ENCODE results near the gene JAZF1. TPM values are rescaled to one million over a fixed set of nuclear protein-coding genes. Genes with fewer than 3 reads are reported as not detected.

JAZF1 gene
- total and polyA plus RNA-seq, 5 donors from 2014 or later = 6.4 to 30.7 (median 7.6) TPM

GRCh38 chr7:28173531-28173930 lies 7.1 kb downstream of the JAZF1 start:
- ATAC-seq (ENCODE audit: low read depth in 2 of 2) = no peak
- Histone ChIP-seq H3K4me1 (ENCODE audit: control insufficient read depth, insufficient read depth, low read length, poor library complexity, severe bottlenecking) (peaks cover 26% of the 10 kb centered on the region), H3K27me3 (ENCODE audit: control insufficient read depth, insufficient read depth, low read length) (no peaks in the 10 kb centered on the region), H3K4me3 (ENCODE audit: low read depth, low read length) (no peak overlapping the region), H3K27ac (ENCODE audit: insufficient read depth, low read length, poor library complexity, severe bottlenecking) (no peak overlapping the region), H3K9me3 (ENCODE audit: control insufficient read depth in 2 of 2, low read length in 2 of 2) (no peaks in the 10 kb centered on the region), H3K36me3 (ENCODE audit: control insufficient read depth, insufficient read depth, low read length) (peaks cover 5% of the 10 kb centered on the region)
- no peaks in the 10 kb centered on the region for H3K27me3 Mint-ChIP-seq
- H3K4me3 Mint-ChIP-seq = peak overlapping the region in 1 of 4 donors; percentile 45
- peaks cover 42 to 74% (median 53%) of the 10 kb centered on the region in 4 donors for H3K4me1 Mint-ChIP-seq
- H3K9me3 Mint-ChIP-seq = no peaks in the 10 kb centered on the region
- H3K27ac Mint-ChIP-seq = peak overlapping the region in 1 of 3 donors; percentile 82
- no peak for DNase-seq
- H3K36me3 Mint-ChIP-seq = peaks cover 3% of the 10 kb centered on the region

DNA sequence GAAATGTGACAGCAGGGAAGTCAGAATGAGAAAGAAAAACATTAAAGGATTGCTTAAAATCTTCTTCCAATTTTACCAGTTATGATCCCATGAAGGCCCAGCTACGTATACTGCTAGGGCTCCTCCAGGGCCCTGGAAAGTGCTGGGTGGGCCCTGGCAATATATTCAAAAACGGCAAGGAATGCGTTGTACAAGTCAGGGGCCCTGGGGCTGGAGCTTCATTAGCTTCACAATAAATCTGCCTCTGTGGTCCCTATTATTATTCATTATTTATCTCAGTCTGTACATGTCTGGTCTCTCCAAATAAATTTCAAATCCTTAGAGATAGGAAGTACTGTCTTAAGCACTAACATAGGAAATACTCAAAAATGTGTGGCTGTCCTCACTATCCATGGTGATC lies 7.6 kb downstream of the JAZF1 start:
- Mint-ChIP-seq H3K36me3 (peaks cover 5% of the 10 kb centered on the region), H3K4me1 (peaks cover 41 to 74% (median 55%) of the 10 kb centered on the region in 4 donors), H3K4me3 (no peak overlapping the region), H3K27me3 (no peaks in the 10 kb centered on the region), H3K27ac (peak overlapping the region in 1 of 3 donors; percentile 28), H3K9me3 (no peaks in the 10 kb centered on the region)
- no peaks in the 10 kb centered on the region for H3K27me3 ChIP-seq (ENCODE audit: control insufficient read depth, insufficient read depth, low read length)
- no peak for DNase-seq
- H3K4me3 ChIP-seq (ENCODE audit: low read depth, low read length) = no peak overlapping the region
- H3K9me3 ChIP-seq (ENCODE audit: control insufficient read depth in 2 of 2, low read length in 2 of 2) = no peaks in the 10 kb centered on the region
- no peak overlapping the region for H3K27ac ChIP-seq (ENCODE audit: insufficient read depth, low read length, poor library complexity, severe bottlenecking)
- H3K4me1 ChIP-seq (ENCODE audit: control insufficient read depth, insufficient read depth, low read length, poor library complexity, severe bottlenecking) = peaks cover 26% of the 10 kb centered on the region
- peaks cover 5% of the 10 kb centered on the region for H3K36me3 ChIP-seq (ENCODE audit: control insufficient read depth, insufficient read depth, low read length)
- ATAC-seq (ENCODE audit: low read depth in 2 of 2) = no peak

DNA sequence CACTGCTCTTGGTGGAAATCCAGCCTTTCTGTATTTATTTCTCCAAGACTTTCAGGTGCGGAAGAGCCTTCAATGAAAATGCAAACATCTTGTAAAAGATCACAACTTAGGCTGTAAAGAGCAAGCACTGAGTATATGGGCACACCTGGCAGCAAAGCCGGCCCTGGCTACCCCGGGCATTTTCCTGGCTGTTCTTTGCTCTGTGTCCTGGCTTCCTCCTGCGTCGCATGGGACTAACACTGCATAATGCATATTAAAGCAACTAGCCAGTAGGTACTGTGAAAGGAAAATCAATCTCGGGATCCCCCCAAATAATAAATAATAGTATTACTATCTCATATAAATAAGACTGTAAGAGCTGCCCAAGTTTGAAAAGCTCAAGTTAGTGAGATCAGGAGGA lies 9.9 kb downstream of the JAZF1 start:
- peak overlapping the region in 2 of 3 donors; percentile 20 to 74 for H3K27ac Mint-ChIP-seq
- ATAC-seq (ENCODE audit: low read depth in 2 of 2) = no peak

GRCh38 chr7:28169230-28169629 lies 11.4 kb downstream of the JAZF1 start:
- H3K27ac ChIP-seq (ENCODE audit: insufficient read depth, low read length, poor library complexity, severe bottlenecking) = no peak overlapping the region
- DNase-seq (no peak), ATAC-seq (ENCODE audit: low read depth in 2 of 2) (no peak)
- peaks cover 16% of the 10 kb centered on the region for H3K4me1 ChIP-seq (ENCODE audit: control insufficient read depth, insufficient read depth, low read length, poor library complexity, severe bottlenecking)
- H3K27me3 ChIP-seq (ENCODE audit: control insufficient read depth, insufficient read depth, low read length) = no peaks in the 10 kb centered on the region
- H3K4me3 ChIP-seq (ENCODE audit: low read depth, low read length) = no peak overlapping the region
- H3K4me3 Mint-ChIP-seq = peak overlapping the region in 1 of 4 donors; percentile 47
- peaks cover 5% of the 10 kb centered on the region for H3K36me3 ChIP-seq (ENCODE audit: control insufficient read depth, insufficient read depth, low read length)
- no peaks in the 10 kb centered on the region for H3K27me3 Mint-ChIP-seq
- H3K27ac Mint-ChIP-seq = peak overlapping the region in 2 of 3 donors; percentile 4 to 85
- H3K9me3 ChIP-seq (ENCODE audit: control insufficient read depth in 2 of 2, low read length in 2 of 2) = no peaks in the 10 kb centered on the region
- peaks cover 18 to 49% (median 31%) of the 10 kb centered on the region in 4 donors for H3K4me1 Mint-ChIP-seq
- no peaks in the 10 kb centered on the region for H3K9me3 Mint-ChIP-seq
- H3K36me3 Mint-ChIP-seq = peaks cover 10% of the 10 kb centered on the region

More for the DNA sequence above, 9.9 kb downstream of the JAZF1 start:
- no peaks in the 10 kb centered on the region for H3K27me3 ChIP-seq (ENCODE audit: control insufficient read depth, insufficient read depth, low read length)
- Mint-ChIP-seq H3K9me3 (no peaks in the 10 kb centered on the region), H3K4me1 (peaks cover 24 to 63% (median 41%) of the 10 kb centered on the region in 4 donors), H3K27me3 (no peaks in the 10 kb centered on the region), H3K36me3 (peaks cover 6% of the 10 kb centered on the region), H3K4me3 (peak overlapping the region in 1 of 4 donors; percentile 30)
- no peaks in the 10 kb centered on the region for H3K9me3 ChIP-seq (ENCODE audit: control insufficient read depth in 2 of 2, low read length in 2 of 2)
- DNase-seq = no peak
- no peak overlapping the region for H3K27ac ChIP-seq (ENCODE audit: insufficient read depth, low read length, poor library complexity, severe bottlenecking)
- no peak overlapping the region for H3K4me3 ChIP-seq (ENCODE audit: low read depth, low read length)
- peaks cover 26% of the 10 kb centered on the region for H3K4me1 ChIP-seq (ENCODE audit: control insufficient read depth, insufficient read depth, low read length, poor library complexity, severe bottlenecking)
- peaks cover 5% of the 10 kb centered on the region for H3K36me3 ChIP-seq (ENCODE audit: control insufficient read depth, insufficient read depth, low read length)

DNA sequence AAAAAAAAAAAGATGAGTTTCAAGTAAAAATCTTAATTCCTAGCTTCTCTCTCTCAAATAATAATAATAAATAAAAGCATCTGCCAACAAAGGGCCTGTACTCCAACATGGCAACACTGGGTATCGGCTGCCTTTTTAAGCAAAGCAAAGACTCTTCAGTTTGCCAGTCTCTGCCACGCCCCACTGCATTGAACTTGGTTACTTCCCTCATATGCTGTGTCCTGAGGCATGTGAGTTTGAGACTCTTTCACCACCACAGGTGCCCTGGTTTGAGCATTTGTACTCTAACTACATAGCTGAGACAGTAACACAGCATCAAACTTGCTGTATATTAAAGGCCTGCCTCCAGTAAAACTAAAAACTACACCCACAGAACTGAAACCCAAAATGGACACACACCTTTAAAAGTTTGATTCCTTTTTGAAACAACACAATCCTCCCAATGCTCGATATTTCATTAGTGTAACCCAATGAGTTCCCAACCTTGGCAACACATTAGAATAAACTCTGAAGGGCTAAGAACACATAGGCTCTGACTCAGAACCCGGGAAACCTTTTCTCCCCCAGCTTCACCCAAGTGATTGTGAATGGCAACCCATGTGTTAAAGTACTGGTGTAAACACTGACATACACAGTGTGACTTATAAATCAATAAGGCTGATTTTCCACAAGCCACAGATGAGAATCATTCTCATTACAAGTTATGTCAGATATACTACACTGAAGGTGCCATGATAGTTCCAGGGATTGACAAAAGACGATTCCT lies 12.0 kb downstream of the JAZF1 start:
- H3K4me1 ChIP-seq (ENCODE audit: control insufficient read depth, insufficient read depth, low read length, poor library complexity, severe bottlenecking) = peaks cover 12% of the 10 kb centered on the region
- ATAC-seq (ENCODE audit: low read depth in 2 of 2) = no peak
- H3K27me3 Mint-ChIP-seq = no peaks in the 10 kb centered on the region

GRCh38 chr7:28166982-28167715 lies 13.4 kb downstream of the JAZF1 start:
- no peaks in the 10 kb centered on the region for H3K9me3 ChIP-seq (ENCODE audit: control insufficient read depth in 2 of 2, low read length in 2 of 2)
- Mint-ChIP-seq H3K4me3 (no peak overlapping the region), H3K27me3 (no peaks in the 10 kb centered on the region), H3K4me1 (peaks cover 10 to 44% (median 22%) of the 10 kb centered on the region in 4 donors), H3K9me3 (no peaks in the 10 kb centered on the region), H3K27ac (peak overlapping the region in 1 of 3 donors; percentile 64), H3K36me3 (peaks cover 15% of the 10 kb centered on the region)
- peaks cover 9% of the 10 kb centered on the region for H3K4me1 ChIP-seq (ENCODE audit: control insufficient read depth, insufficient read depth, low read length, poor library complexity, severe bottlenecking)
- H3K27ac ChIP-seq (ENCODE audit: insufficient read depth, low read length, poor library complexity, severe bottlenecking) = no peak overlapping the region
- H3K27me3 ChIP-seq (ENCODE audit: control insufficient read depth, insufficient read depth, low read length) = no peaks in the 10 kb centered on the region
- peaks cover 5% of the 10 kb centered on the region for H3K36me3 ChIP-seq (ENCODE audit: control insufficient read depth, insufficient read depth, low read length)
- ATAC-seq (ENCODE audit: low read depth in 2 of 2) (no peak), DNase-seq (no peak)
- H3K4me3 ChIP-seq (ENCODE audit: low read depth, low read length) = no peak overlapping the region

More for the DNA sequence above, 12.0 kb downstream of the JAZF1 start:
- Histone ChIP-seq H3K36me3 (ENCODE audit: control insufficient read depth, insufficient read depth, low read length) (peaks cover 5% of the 10 kb centered on the region), H3K9me3 (ENCODE audit: control insufficient read depth in 2 of 2, low read length in 2 of 2) (no peaks in the 10 kb centered on the region), H3K27ac (ENCODE audit: insufficient read depth, low read length, poor library complexity, severe bottlenecking) (no peak overlapping the region), H3K27me3 (ENCODE audit: control insufficient read depth, insufficient read depth, low read length) (no peaks in the 10 kb centered on the region), H3K4me3 (ENCODE audit: low read depth, low read length) (no peak overlapping the region)
- Mint-ChIP-seq H3K9me3 (no peaks in the 10 kb centered on the region), H3K27ac (peak overlapping the region; percentile 4 to 85 (median 64)), H3K4me3 (no peak overlapping the region), H3K4me1 (peaks cover 14 to 44% (median 26%) of the 10 kb centered on the region in 4 donors), H3K36me3 (peaks cover 15% of the 10 kb centered on the region)
- no peak for DNase-seq

DNA sequence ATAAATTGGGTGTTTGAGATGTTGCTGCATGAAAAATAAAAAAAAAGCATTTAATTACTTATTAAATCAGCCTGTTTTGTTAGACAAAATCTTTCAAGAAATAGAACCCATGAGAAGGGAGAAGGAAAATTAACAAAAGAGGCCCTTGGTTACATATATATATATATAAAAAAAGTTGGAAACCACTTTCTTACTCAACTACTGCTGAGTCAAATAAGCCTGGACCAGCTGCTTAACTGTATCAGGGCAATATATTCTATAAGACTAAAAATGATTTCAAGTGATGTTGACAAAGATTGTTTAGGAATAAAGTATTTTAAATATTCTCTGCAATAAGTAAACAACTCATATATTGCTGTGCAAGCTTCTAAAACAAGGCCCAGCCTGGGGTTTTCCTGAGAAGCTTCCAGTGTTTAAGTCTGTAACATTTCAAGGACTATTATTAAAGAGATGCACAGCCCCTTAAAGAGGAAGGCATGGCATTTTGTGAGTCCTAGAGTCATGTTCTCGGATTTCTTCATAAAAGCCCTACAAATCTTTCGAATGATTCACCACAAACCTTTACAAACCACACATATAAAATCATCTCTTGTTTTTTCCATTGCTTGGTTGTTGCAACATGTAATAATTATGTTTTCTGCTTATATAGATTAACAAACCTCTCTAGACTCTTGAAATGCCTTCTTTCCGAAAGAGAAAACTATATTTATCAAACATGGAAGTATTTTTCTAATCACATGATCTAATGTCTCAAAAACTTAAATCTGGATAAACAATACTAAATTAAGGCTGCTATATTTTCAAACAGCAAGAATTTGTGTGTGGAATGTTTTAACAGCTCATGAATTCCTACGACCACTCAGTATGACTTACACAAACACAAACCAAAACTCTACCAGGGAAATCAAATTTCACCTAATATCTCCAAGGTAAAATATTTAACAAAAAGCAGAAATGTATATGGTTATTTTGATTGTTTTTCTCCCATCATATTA lies 14.3 kb downstream of the JAZF1 start:
- Histone ChIP-seq H3K27me3 (ENCODE audit: control insufficient read depth, insufficient read depth, low read length) (no peaks in the 10 kb centered on the region), H3K4me1 (ENCODE audit: control insufficient read depth, insufficient read depth, low read length, poor library complexity, severe bottlenecking) (peaks cover 9% of the 10 kb centered on the region), H3K4me3 (ENCODE audit: low read depth, low read length) (no peak overlapping the region), H3K36me3 (ENCODE audit: control insufficient read depth, insufficient read depth, low read length) (peaks cover 5% of the 10 kb centered on the region), H3K9me3 (ENCODE audit: control insufficient read depth in 2 of 2, low read length in 2 of 2) (no peaks in the 10 kb centered on the region), H3K27ac (ENCODE audit: insufficient read depth, low read length, poor library complexity, severe bottlenecking) (no peak overlapping the region)
- H3K9me3 Mint-ChIP-seq = no peaks in the 10 kb centered on the region
- H3K36me3 Mint-ChIP-seq = peaks cover 15% of the 10 kb centered on the region
- no peak overlapping the region for H3K4me3 Mint-ChIP-seq
- H3K27me3 Mint-ChIP-seq = no peaks in the 10 kb centered on the region
- peaks cover 10 to 36% (median 22%) of the 10 kb centered on the region in 4 donors for H3K4me1 Mint-ChIP-seq
- no peak for DNase-seq
- no peak for ATAC-seq (ENCODE audit: low read depth in 2 of 2)
- peak overlapping the region in 1 of 3 donors; percentile 64 for H3K27ac Mint-ChIP-seq

Data from CD4-positive, CD25-positive, alpha-beta regulatory T cell (primary cell).